Right kidney (tissue), 1 donor: ENCODE measurements around the gene ZNF761.
"Not testable (repeated sequence)": the region's sequence is repeated elsewhere in the genome, so short reads cannot be mapped to it uniquely, and the experiment has no call there.

Source experiments
- DNase-seq: peaks from one replicate; pipeline ENCODE4 v3.0.0-alpha.2; 2016

ZNF761 gene

GRCh38 chr19:53460131-53460721 is 28.4 kb downstream of the ZNF761 start:
- DNase-seq, result not testable (repeated sequence)

- DNase-seq, result no peak
These were observed 30.1 kb downstream of the ZNF761 start for GRCh38 chr19:53461866-53462265.

- no peak for DNase-seq
These were observed 31.1 kb downstream of the ZNF761 start for GRCh38 chr19:53462861-53463260.

GRCh38 chr19:53463263-53463662 is 31.5 kb downstream of the ZNF761 start:
- DNase-seq, result no peak

GRCh38 chr19:53466726-53467484 is 35.1 kb downstream of the ZNF761 start:
- peak; percentile 83 for DNase-seq

- peak; percentile 88 for DNase-seq
These were observed 35.9 kb downstream of the ZNF761 start, which contains the start of gene ZNF813 for GRCh38 chr19:53467485-53468262. Gene ZNF813, plus strand, starts transcription at chr19:53467733. Its CDS starts 16,090 bp downstream, at chr19:53483823.

GRCh38 chr19:53468628-53469027 is 36.8 kb downstream of the ZNF761 start:
- not testable (repeated sequence) for DNase-seq

- no peak for DNase-seq
These were observed 40.1 kb downstream of the ZNF761 start for GRCh38 chr19:53471916-53472315.

- DNase-seq, result not testable (repeated sequence)
These were observed 43.0 kb downstream of the ZNF761 start for GRCh38 chr19:53474832-53475231.

GRCh38 chr19:53475470-53475869 is 43.7 kb downstream of the ZNF761 start:
- DNase-seq, result not testable (repeated sequence)

- not testable (repeated sequence) for DNase-seq
These were observed 52.0 kb downstream of the ZNF761 start for GRCh38 chr19:53483751-53484150.

GRCh38 chr19:53485046-53486004 is 53.5 kb downstream of the ZNF761 start:
- DNase-seq, result no peak

- DNase-seq, result no peak
These were observed 60.4 kb downstream of the ZNF761 start for GRCh38 chr19:53492153-53492552.

- not testable (repeated sequence) for DNase-seq
These were observed 65.7 kb downstream of the ZNF761 start for GRCh38 chr19:53497311-53498023.

- DNase-seq, result not testable (repeated sequence)
These were observed 66.2 kb downstream of the ZNF761 start for GRCh38 chr19:53498024-53498395.

GRCh38 chr19:53503151-53503550 is 71.4 kb downstream of the ZNF761 start:
- DNase-seq, result not testable (repeated sequence)

GRCh38 chr19:53503671-53504364 is 72.0 kb downstream of the ZNF761 start:
- not testable (repeated sequence) for DNase-seq

- not testable (repeated sequence) for DNase-seq
These were observed 72.5 kb downstream of the ZNF761 start for GRCh38 chr19:53504365-53504703.

- no peak for DNase-seq
These were observed 73.1 kb downstream of the ZNF761 start for GRCh38 chr19:53504885-53505284.

GRCh38 chr19:53506728-53507127 is 74.9 kb downstream of the ZNF761 start:
- DNase-seq, result no peak
